C4-2B (cell line): ENCODE data around the gene RTN4R.
A peak's percentile ranks its signal among the peaks of the same experiment; 100 is the strongest.
"Not testable (repeated sequence)": the region's sequence is repeated elsewhere in the genome, so short reads cannot be mapped to it uniquely, and the experiment has no call there.

Source experiments
- H3K27ac ChIP-seq: fragments of 450-650 bp; 2 replicates; pipeline ENCODE4 v1.5.1; 2017
- CTCF ChIP-seq: fragments of 450-650 bp; conservative IDR thresholded peaks from 2 replicates; pipeline ENCODE4 v1.5.1; 2017; ENCODE audit warnings: mild to moderate bottlenecking
- ZFX ChIP-seq: fragments of 450-650 bp; IDR thresholded peaks from 2 replicates; pipeline ENCODE4 v1.6.1; 2017

RTN4R gene

GRCh38 chr22:20268279-20269012 is at the start of gene RTN4R:
Gene RTN4R (minus strand): TSS chr22:20268318. CDS start chr22:20268092, 226 bp downstream.
- peak within 1 kb of the TSS; percentile 66 for H3K27ac ChIP-seq
- peak; percentile 70 for TF ChIP-seq CTCF
- peak; percentile 33; the same call in 1 of the 2 replicates for TF ChIP-seq ZFX

- TF ChIP-seq CTCF: peak; percentile 91
- not testable (repeated sequence) for H3K27ac ChIP-seq
Measured at GRCh38 chr22:20317402-20318042, 49.4 kb upstream of the RTN4R start.

DNA sequence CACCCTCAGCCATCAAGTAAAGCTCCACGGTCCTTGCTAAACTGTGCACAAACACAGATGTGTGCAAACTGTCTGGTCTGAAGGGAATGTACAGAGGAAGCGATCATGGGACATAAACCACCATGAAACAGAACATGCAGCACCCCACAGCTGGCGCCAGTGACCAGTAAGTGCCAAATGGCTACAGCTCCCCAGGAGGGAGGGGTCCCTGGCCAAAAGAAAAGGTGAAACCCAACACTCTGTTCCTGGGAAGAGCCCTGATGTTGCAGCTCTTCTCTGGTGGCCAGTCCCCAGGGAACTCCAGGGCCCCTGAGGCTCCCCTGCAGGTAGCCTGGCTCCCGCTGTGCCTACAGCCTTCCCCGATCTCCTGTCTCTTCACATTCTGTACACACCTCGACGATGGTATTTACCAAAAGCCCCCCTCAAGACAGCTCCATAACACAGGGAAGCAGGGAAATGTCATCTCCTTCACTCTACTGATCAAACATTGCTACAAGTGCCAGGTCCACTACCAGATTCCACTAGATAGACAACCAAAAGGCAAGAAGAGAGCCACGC is 48.8 kb upstream of the RTN4R start:
- no peak for TF ChIP-seq ZFX
- TF ChIP-seq CTCF: no peak
- H3K27ac ChIP-seq: no peak overlapping the region

DNA sequence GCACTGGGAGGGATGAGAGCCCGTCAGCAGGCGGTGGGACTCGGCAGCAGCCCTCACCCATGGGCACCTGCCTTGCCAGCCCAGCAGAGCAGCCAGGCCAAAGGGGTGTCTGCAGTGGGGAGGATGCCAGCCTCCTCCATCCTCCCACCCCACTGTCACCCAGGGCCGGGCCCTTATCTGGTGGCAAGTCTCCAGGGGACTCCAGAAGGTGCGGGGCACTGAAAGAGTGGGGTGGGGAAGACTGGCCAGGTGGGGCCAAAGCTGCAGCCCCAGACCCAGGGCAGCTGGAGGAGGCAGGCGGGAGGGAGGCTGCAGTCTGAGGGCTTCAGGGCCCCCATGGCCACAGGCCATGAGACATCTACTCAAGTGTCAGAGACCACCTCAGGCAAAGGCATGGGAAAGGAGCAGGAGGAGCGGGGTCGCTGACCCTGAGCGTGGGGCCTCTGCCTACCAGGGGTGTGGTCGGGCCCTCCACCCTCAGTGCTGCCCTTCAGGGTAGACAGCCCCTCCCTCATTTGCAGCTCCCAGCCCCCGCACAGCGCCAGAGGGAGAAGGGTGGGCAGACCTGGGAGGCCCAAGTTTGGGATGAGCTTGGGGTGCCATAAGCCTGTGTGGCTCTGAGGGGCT is 48.2 kb upstream of the RTN4R start:
- no peak overlapping the region for H3K27ac ChIP-seq
- TF ChIP-seq CTCF (no peak), ZFX (no peak)

DNA sequence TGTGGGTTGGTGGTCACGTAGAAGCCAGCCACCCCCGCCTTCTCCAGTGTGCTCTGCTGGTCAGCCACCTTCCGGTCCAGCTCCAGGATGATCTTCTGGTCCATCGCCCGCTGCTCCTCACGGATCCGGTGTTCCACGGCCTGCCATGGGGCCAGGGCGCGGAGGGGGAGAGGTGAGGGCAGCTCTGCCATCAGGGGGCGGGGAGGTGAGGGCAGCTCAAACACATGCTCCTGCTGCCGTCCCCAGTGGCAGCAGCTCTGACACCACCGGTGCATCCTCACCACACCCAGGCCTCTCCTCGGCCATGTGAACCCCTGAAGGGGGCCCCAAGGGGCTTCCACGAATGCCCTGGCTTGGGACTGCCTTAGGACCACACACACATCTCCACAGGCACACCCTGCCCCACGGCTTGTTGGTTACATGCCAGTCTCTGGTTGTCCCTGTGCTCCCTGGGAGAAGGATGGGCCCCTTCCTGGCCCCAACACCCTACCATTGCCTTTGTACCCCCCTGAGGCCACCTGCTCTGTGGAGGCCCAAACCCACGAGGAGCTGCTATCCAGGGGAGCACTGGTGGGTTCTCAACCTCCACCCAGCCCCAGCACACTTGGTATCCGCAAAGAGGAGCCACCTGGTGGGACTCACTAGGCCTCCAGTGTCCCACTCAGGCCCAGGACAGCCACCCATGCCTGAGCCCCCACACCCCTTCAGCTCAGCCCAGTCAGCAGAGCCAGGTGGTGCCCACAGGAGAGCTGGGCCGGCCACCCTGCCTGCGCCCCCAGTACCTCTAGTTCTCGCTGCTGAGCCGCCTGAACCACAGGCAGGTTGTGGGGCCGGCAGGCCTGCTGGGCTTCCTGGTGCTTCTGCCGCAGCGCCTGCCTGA is 47.5 kb upstream of the RTN4R start:
- H3K27ac ChIP-seq: no peak overlapping the region
- TF ChIP-seq CTCF (no peak), ZFX (no peak)

- H3K27ac ChIP-seq: not testable (repeated sequence)
Measured at GRCh38 chr22:20314741-20315336, 46.7 kb upstream of the RTN4R start.

DNA sequence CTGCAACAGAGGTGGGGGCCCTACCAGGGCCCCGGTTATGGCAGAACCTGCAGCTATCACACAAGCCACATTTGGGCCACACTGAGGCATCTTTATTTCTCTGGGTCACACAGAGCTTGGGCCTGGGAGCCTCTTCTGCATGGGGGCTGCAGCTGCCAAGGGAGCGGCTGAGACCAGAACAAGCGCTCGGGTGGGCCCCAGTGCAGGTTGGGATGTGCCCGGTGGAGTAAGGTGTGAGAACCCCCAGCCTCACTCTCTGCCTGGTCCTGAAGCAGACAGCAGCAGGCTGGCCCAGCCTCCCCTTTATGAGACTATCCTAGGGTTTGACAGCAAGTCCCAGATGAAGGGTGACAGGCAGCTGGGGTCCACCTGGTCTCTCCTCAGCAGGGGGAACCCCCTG is 46.1 kb upstream of the RTN4R start:
- H3K27ac ChIP-seq: not testable (repeated sequence)

DNA sequence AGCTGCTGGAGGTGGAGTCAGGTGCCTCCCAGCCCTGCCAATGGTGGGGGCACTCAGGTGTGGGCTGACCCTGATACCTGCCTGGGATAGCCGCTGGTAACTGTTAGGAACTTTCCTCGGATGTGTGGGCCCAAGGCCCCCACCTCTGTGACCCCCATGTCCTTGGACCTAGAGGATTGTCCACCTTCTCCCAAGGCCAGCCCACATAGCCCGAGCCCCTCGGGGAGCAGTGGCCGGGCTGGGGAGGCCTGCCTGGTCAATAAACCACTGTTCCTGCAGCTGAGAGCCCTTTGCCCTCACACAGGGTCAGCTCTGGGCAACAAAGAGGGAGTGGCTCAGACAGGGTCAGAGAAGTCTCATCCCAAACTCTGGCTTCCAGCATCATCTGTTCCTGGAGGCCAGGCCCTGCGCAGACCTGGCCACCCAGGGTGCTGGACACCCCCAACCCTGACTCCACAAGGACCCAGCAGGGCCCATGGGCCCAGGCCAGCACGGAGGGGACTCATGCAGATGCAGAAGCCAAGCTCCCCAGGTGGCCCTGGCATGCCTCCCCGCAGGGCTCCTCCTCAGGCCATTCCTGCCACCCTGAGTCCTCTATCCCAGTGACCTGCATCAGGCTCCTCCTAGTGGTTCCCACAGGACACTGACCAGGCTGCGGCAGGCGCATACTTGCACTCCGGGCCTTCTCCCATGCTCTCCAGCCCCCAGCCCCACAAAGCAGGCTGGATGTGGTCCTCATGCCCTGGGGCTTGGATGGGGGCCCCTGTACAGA is 45.4 kb upstream of the RTN4R start:
- not testable (repeated sequence) for H3K27ac ChIP-seq
